Endothelial cell of umbilical vein (primary cell): Measurements from ENCODE around the gene TAGLN2.
A peak's percentile ranks its signal among the peaks of the same experiment; 100 is the strongest.

Source experiments
- CTCF ChIP-seq, 2 donors: IDR thresholded peaks; 1 replicate in 1 of 2; 2 replicates in 1 of 2; pipeline ENCODE4 v1.5.1; 2011; ENCODE audit warnings: low read length in 2 of 2, mild to moderate bottlenecking in 2 of 2, moderate library complexity in 2 of 2, control low read depth in 1 of 2, inconsistent platforms in 1 of 2, low read depth in 1 of 2; ENCODE audit not compliant: insufficient read depth in 1 of 2; ENCODE audit errors: extremely low read depth in 1 of 2
- POLR2A ChIP-seq: IDR thresholded peaks from 2 replicates; pipeline ENCODE4 v1.6.1; 2012; ENCODE audit warnings: low read depth, mild to moderate bottlenecking, control low read depth, low read length
- POLR2AphosphoS5 ChIP-seq: IDR thresholded peaks from 2 replicates; pipeline ENCODE4 v1.6.1; 2012; ENCODE audit warnings: low read depth, mild to moderate bottlenecking, control low read depth, low read length, moderate library complexity; ENCODE audit not compliant: insufficient read depth

GRCh38 chr1:159945483-159946241 lies 20.4 kb upstream of the TAGLN2 start, which contains the start of gene IGSF9:
- TF ChIP-seq CTCF (IDR thresholded peaks at IDR 0.05; ENCODE audit: extremely low read depth in 1 of 2, insufficient read depth in 1 of 2, low read depth in 1 of 2, low read length in 2 of 2), result peak; percentile 47 to 72
- TF ChIP-seq POLR2A, result no peak
- TF ChIP-seq POLR2AphosphoS5, result no peak
